Daoy (cell line): ENCODE data around the gene MTFMT. TPM values are rescaled to one million over a fixed set of nuclear protein-coding genes. Genes with fewer than 3 reads are reported as not detected.
"Not testable (repeated sequence)": the region's sequence is repeated elsewhere in the genome, so short reads cannot be mapped to it uniquely, and the experiment has no call there.

Source experiments
- DNase-seq: peaks from one replicate; pipeline ENCODE4 v3.0.0-alpha.2; 2015; ENCODE audit warnings: low read depth
- total RNA-seq: library from RNA; depleted of rRNA; stranded (reverse); fragments of >200 nt; shearing (Covaris generic); gene quantifications from 2 replicates; pipeline ENCODE4 v1.2.3, GENCODE V29; 2014; rRNA removed

Gene MTFMT
- 15.9 and 17.8 TPM in 2 replicates for total RNA-seq

DNA sequence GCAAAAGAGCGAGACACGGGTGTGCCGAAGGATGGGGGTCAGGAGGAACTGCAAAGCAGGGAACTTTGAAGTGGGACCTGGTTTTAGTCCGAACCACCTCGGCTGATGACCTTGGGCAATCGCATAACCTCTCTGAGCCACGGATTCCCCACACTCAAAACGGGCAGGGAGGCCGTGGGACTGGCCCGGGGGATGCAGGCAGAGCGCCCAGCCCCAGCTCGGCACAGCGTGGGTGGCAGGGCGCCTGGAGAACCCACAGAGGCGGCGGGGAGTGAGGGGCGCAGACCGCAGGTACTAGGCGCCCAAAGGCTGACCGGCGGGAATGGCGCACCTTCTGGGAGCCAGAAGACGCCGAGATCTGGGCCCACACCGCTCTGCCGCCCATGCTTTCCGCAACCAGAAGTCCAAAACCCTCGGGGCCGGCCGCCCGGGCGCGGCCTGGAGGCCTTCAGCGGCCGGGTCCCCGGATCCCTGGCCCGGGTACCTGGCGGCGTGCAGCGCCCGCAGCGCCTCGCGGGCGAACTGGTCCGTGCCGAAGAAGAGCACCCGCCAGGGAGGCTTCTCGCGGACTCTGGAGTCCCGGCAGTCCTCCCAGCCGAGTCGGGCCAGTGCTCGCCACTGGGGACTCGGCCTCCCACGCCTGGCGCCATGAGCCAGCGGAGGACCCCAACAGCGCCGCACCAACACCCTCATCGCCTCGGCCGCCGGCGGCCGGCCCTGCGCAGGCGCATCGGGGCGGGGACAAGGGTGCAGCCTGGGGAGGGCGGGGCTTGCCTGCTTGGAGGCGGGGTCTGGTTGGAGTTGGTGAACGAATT, at the start of gene MTFMT:
Gene MTFMT, minus strand, starts transcription at position 719 of the 815 bp plus-strand sequence. Its CDS starts 26 bp downstream, at position 693.
- peak; percentile 91 for DNase-seq

DNA sequence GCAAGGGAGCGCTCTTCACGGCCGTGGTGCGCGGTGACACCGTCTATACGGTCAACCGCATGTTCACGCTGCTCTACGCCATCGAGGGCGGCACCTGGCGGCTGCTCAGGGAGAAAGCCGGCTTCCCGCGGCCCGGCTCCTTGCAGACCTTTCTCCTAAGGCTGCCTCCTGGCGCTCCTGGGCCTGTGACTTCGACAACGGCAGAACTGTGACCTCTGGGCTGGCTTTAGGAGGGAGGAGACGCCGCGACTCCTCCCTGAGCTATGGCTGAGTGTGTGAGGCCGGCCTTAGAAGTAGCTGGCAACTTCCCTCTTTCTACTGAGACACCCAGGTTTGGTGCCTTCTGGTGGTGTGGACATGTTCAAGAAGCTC, 48.5 kb upstream of the MTFMT start:
- peak; percentile 33 for DNase-seq

DNA sequence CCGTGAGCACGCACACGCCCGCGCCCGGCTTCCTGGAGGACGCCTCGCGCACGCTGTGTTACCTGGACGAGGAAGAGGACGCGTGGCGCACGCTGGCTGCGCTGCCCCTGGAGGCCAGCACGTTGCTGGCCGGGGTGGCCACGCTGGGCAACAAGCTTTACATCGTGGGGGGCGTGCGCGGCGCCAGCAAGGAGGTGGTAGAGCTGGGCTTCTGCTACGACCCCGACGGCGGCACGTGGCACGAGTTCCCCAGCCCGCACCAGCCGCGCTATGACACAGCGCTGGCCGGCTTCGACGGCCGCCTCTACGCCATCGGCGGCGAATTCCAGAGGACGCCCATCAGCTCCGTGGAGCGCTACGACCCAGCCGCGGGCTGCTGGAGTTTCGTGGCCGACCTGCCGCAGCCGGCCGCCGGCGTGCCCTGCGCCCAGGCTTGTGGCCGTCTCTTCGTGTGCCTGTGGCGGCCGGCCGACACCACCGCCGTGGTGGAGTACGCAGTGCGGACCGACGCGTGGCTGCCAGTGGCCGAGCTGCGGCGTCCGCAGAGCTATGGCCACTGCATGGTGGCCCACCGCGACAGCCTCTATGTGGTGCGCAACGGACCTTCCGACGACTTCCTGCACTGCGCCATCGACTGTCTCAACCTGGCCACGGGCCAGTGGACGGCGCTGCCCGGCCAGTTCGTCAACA, 48.0 kb upstream of the MTFMT start:
- DNase-seq: no peak

DNA sequence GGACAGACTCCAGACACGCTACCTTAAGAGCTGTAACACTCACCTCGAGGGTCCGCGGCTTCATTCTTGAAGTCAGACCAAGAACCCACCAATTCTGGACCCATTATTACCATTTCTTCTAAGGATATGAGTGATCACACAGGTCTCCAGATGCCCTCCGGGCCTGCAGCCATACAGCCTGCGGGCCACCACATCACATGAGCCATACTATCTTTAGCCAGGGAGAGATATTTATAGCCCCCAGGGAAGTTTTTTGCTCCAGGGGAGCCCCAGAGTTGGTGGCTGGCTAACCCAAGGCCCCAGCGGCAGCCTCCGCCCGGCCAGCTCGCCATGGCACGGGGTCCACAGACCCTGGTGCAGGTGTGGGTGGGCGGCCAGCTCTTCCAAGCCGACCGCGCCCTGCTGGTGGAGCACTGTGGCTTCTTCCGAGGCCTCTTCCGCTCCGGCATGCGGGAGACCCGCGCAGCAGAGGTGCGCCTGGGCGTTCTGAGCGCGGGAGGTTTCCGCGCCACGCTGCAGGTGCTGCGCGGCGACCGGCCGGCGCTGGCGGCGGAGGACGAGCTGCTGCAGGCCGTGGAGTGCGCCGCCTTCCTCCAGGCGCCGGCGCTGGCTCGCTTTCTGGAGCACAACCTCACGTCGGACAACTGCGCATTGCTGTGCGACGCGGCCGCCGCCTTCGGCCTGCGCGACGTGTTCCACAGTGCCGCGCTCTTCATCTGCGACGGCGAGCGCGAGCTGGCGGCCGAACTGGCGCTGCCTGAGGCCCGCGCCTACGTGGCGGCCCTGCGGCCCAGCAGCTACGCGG, 47.2 kb upstream of the MTFMT start, which contains the start of gene KBTBD13:
Gene KBTBD13, plus strand, starts transcription at position 261 of the 805 bp plus-strand sequence. Its CDS starts 70 bp downstream, at position 331.
- no peak for DNase-seq

DNA sequence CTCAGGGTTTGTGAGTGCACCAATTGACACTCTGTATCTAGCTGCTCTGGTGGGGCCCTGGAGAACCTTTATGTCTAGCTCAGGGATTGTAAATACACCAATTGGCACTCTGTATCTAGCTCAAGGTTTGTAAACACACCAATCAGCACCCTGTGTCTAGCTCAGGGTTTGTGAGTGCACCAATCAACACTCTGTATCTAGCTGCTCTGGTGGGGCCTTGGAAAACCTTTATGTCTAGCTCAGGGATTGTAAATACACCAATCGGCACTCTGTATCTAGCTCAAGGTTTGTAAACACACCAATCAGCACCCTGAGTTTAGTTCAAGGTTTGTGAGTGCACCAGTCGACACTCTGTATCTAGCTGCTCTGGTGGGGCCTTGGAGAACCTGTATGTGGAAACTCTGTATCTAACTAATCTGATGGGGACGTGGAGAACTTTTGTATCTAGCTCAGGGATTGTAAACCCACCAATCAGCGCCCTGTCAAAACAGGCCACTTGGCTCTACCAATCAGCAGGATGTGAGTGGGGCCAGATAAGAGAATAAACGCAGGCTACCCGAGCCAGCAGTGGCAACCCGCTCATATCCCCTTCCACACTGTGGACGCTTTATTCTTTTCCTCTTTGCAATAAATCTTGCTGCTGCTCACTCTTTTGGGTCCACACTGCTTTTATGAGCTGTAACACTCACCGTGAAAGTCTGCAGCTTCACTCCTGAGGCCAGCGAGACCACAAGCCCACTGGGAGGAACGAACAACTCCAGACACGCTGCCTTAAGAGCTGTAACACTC, 46.4 kb upstream of the MTFMT start:
- DNase-seq: not testable (repeated sequence)

DNA sequence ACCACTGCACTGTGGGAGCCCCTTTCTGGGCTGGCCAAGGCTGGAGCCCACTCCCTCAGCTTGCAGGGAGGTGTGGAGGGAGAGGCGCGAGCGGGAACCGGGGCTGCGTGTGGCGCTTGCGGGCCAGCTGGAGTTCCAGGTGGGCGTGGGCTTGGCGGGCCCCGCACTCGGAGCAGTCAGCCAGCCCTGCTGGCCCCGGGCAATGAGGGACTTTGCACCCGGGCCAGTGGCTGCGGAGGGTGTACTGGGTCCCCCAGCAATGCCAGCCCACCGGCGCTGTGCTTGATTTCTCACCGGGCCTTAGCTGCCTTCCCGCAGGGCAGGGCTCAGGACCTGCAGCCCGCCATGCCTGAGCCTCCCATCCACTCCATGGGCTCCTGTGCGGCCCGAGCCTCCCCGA, 45.5 kb upstream of the MTFMT start:
- DNase-seq: not testable (repeated sequence)

DNA sequence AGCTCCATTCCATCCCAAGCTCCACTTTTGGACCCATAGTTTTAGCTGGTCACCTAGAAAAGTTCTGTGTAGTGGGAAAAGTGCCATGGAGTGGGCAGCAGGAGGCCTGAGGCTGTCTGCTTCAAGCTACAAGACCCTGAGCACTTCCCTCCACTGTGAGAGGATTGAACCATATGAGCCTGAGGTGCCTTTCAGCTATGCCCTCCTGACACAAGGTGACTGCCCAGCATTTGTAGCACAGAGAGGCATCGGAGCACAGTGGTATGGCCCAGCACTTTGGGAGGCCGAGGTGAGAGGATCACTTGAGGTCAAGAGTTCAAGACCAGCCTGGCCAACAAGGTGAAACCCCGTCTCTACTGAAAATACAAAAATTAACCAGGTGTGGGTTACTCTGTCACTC, 43.2 kb upstream of the MTFMT start:
- DNase-seq: no peak

DNA sequence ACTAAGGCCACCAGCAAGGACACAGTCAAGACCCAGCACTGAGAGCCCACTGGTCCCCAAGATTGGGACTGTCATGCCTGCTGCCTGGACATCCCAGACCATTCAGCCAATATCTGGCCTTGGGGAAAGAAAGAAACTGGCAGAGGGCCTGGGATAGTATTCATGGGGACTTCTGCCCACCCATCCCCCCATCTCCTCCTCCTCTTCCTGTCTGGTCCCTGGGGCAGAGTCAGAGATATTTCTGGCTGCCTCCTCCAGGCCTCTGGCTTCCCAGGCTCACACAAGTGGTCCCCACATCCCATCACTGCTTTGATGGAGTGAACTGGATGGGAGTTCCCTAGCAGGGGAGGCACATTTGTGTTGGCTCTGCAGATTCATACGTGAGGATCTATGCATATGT, 42.6 kb upstream of the MTFMT start:
- DNase-seq: no peak

DNA sequence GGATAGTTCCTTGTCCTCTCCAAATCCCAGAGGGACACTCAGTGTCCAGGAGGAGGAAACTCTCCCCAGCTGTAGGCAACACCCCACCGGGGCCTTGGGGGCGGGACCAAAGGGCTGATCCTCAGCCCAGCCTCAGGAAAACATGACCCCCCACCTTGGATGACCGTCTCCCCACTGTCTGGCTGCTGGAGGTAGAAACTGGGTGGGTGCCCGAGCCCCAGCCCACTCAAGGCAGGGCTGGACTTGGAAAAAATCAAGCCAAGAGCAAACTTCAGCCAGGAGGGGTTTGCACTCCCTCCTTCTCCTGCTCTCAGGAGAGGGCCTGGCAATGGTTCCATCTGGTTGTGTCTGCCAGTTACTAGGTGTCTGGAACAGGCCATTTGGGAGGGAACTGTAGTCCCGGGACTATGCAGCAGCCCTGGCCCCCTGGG, 42.0 kb upstream of the MTFMT start:
- DNase-seq: no peak

DNA sequence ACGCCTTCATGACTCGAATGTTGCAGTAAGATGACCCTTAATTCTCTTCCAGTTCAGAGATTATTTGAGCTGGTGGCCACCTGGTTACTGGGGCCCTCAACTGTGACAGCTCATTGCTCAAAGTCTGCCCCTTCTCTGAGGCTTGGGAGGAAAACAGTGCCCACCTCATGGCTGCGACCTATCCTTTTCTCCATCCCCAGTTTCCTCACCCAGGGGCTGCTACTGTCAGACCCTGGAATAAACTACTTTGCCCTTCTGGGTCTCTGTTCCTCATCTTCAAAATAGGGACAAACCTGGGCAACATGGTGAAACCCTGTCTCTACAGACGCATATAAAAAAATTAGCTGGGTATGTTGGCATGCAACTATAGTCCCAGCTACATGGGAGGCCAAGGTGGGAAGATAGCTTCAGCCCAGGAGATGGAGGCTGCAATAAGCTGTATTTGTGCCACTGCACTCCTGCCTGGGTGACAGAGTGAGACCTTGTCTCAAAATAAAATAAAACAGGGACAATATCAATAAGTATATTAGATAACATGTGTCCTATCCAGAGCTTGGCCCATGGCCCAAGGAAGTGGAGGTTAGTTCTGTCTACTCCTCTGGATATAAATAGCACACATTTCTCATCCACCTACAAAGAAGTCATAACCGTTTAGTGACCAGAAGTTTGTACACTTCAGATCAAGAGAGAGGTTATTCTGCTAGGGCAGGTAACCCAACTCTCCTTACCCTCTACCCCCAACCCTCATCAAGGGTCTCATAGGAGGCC, 40.5 kb upstream of the MTFMT start:
- DNase-seq: no peak

DNA sequence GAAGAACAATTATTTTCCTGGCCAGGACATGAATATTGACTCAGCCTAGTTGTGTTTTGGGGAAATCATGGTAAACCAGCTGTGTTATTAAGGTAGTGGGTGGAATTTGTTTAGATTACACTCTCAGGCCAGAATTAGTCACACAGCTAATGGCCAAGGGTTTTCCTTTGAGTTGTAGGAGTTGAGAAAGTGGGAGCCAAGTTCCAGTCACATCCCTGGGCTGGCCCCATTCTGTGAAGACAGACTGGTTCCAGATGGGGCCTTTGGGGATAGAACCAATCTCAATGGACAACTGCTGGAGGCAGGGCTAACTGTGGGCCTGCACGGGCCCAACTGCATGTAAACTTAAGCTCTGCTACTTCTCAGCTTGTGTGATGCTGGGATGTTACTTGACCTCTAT, 39.7 kb upstream of the MTFMT start:
- peak; percentile 57 for DNase-seq

DNA sequence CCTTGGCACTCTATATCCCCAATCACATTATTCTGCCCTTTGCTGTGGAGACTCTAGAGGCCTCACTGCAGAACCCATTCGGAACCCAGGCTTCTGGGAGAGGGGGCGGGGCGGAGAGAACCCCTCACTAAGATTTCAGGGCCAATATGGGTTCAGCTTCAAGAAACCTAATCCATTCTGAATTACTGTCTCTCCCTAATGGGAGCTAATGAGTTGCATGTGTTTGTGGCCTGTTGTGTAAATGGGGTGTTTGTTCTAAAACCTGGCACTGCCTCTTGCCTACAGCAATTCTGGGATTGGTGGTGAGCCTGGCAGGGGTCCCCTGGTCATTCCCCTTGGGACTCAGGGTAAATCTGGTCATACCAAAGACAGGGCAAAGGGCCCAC, 39.0 kb upstream of the MTFMT start:
- DNase-seq: no peak

DNA sequence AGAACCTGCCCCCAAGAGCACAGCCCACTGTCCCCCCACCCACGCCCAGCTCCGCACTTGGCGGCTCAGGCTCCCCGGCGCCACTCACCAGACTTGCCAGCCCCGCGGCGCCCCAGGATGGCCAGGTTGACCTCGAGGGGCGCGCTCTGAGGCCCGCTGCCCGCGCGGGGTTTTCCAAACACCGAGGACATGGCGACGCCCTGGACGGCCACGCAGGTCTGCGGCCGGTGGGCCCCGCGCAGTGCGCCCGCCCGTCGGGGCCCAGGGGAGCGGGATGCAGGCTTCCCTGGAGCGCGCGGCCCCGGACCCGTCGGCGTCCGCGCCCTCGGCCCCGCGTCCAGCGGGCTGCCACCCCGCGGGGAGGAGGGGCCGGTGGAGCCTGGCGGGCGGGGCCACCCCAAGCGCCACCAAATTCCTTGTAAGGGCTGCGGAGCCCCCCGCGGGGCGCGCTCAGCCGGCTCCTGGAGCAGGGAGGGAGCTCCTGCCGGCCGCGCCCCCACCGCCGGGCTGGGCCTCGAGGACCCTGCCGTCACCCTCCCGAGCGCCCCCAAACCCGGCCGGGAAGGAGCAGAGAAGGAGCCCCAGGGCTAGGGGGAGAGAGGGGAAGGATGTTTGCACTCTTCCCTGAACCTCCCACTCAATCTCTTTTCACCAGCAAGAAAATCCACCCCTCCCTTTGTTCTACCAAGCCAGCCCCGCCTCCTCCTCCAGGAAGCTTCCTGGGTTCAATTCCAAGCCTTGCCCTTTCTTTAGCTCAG, 38.4 kb upstream of the MTFMT start, which contains the start of gene RASL12:
Gene RASL12, minus strand, starts transcription at position 347 of the 758 bp plus-strand sequence. Its CDS starts 156 bp downstream, at position 191.
- DNase-seq: no peak

DNA sequence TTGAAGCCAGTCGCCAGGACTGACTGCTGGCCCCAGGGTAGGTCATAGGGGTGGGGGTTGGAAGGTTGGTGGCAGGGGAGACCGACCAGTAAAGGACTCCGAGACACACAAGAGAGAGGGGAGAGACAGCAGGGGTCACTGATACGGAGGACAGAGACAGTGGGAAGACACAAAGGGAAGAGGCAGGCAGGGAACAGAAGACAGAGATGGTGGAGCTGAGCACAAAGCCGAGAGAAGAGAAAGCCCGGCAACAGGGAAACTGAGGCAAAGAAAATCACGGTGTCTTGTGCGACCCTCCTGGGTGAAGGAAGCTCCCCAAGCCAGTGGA, 37.8 kb upstream of the MTFMT start:
- no peak for DNase-seq

DNA sequence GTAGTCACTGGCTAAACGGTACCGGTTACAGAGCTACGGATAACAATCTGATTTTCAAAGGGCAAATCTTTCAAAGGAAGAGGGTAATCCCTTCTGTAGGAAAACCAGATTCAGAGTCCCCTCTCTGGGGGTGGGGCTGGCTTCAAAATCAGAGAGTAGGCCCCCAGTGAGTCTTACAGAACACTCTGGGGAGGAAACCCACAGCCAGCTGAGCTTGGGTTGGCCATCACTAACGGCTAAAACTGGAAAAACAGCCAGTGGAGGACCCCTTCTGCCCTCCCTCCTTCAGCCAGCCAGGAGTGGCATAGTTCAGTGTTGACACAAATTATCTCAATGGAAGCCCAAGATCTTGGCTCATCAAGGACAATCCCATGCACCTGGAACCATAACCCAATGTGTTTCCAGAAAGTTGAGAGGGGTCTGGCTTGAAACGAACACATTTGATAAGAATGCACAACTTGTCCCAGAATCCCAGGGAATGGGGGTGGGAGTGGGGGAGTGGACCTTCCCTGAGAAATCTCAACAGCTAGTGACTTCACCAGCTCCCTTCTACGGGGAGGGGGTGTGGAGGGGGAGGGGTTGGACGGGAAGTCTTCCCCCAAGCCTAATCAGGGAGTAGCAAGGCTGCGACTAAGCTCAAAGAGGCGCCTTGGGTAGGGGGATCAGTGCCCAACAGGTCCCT, 37.3 kb upstream of the MTFMT start:
- no peak for DNase-seq

DNA sequence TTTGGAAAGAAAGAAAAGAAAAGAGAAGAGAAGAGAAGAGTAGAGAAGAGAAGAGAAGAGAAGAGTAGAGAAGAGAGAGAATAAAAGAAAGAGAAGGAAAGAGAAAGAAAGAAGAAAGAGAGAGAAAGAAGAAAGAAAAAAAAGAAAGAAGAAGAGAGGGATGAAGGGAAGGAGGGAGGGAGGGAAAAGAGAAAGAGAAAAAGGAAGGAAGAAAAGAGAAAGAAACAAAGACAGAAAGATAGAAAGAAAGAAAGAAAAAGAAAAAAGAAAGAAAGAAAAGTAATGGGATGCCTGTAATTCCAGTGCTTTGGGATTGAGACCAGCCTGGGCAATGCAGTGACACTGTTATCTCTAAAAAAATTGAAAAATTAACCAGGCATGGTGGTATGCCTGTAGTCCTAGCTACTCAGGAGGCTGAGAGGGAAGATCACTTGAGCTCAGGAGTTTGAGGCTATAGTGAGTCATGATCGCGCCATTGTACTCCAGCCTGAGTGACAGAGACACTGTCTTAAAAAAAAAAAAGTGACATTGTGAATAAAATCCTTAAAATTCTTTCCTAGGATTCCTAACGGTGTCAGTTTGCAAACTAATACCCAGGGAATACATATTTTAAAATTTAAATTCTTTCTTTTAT, 36.7 kb upstream of the MTFMT start:
- DNase-seq: peak; percentile 58

DNA sequence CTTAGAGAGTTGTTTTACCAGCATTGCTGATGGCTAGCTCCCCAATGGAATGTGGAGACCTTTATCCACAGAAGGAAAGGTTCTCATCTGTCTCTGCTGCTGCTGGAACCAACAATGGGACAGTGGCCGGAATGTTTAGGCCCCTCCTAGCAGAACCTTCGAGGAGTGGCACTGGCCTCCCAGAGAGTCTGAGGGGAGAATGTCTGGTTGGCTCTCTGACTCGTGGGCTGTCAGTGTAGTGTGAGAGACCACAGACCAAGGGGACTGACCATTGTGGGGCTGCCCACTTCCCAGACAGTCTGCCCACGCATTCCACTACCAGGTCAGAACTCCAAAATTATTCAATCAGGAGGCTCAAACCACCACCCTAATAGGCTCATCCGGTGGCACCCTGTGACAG, 33.3 kb upstream of the MTFMT start:
- no peak for DNase-seq

DNA sequence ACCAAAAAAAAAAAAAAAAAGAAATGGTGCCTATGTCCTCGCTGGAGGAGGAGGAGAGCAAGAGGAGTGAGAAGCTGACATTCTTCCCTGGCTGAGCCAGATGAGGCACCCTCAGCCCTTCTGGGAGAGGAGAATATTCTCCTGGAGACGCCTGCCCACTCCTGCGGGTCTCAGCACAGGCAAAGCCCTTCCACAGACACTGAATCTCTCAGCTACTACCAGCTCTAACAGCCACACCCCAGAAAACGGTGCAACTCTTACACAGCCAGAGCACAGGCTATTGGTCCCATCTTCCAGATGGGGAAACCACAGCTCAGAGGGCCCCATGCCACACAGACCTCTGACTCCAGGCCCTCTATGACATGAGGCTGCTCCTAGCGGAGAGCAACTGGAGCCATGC, 32.6 kb upstream of the MTFMT start:
- no peak for DNase-seq
